Ovary (tissue), 9 donors: ENCODE results near the gene ZCCHC17. TPM values are rescaled to one million over a fixed set of nuclear protein-coding genes. Genes with fewer than 3 reads are reported as not detected.

ENCODE experiments used
- DNase-seq, 5 donors: peaks; one replicate each; pipeline ENCODE4 v3.0.0-alpha.2; 2019 to 2020
- H3K27ac ChIP-seq, 2 donors: fragments of 200-600 bp; one replicate each; pipeline versions ENCODE4 v1.5.1 to v1.8.0; 2019 to 2022
- H3K27me3 ChIP-seq: fragments of 200-600 bp; one replicate; pipeline ENCODE4 v1.8.0; 2022
- H3K36me3 ChIP-seq: fragments of 200-600 bp; sonication (generic); one replicate; pipeline ENCODE4 v1.5.1; 2019
- H3K4me1 ChIP-seq: one replicate; pipeline ENCODE4 v1.8.1; 2013; ENCODE audit warnings: mild to moderate bottlenecking, moderate library complexity; ENCODE audit not compliant: insufficient read depth
- H3K4me3 ChIP-seq: fragments of 200-600 bp; sonication (generic); one replicate; pipeline ENCODE4 v1.5.1; 2017
- H3K9me3 ChIP-seq, 2 donors: fragments of 200-600 bp in 1 of 2; sonication (generic) in 1 of 2; one replicate each; pipeline versions ENCODE4 v1.5.1 to v1.8.1; 2013 to 2019; ENCODE audit warnings: mild to moderate bottlenecking in 1 of 2, moderate library complexity in 1 of 2
- CTCF ChIP-seq, 3 donors: fragments of 450-650 bp in 2 of 3; fragments of 200-600 bp in 1 of 3; IDR thresholded peaks; one replicate each; pipeline versions ENCODE4 v1.5.1 to v1.8.0; 2016 to 2022; ENCODE audit warnings: antibody characterized with exemption in 3 of 3, mild to moderate bottlenecking in 1 of 3
- EP300 ChIP-seq: sonication (generic); formaldehyde crosslinking; IDR thresholded peaks from one replicate; pipeline ENCODE4 v1.6.1; 2017; ENCODE audit warnings: antibody characterized with exemption
- POLR2A ChIP-seq: fragments of 450-650 bp; IDR thresholded peaks from one replicate; pipeline ENCODE4 v1.6.1; 2017; ENCODE audit warnings: antibody characterized with exemption, mild to moderate bottlenecking, moderate library complexity
- WGBS, 3 donors: extraction: QIAGEN DNeasy Blood & Tissue Kit in 1 of 3; methylation state at CpG; one replicate each; pipeline versions ENCODE4 v1.1.5 to v1.1.7; 2013 to 2017; 5-methylcytosine and 5-hydroxymethylcytosine counted together
- intact Hi-C, 4 donors: fragments of 100-400 bp; cut with DNase I; formaldehyde crosslinking; loops; one replicate each; pipeline versions ENCODE4 v1.11.0 to v1.15.1; 2022 to 2023
- polyA plus RNA-seq, 2 donors: library from polyadenylated mRNA; stranded (reverse); fragments of 200-250 nt in 1 of 2; fragments of 350-450 nt in 1 of 2; fragmentation: Illumina TruSeq in 1 of 2; extraction: RNeasy Lipid Tissue Mini Kit (QIAGEN cat#74804) in 1 of 2; gene quantifications; one replicate each; pipeline ENCODE4 v1.2.3, GENCODE V29; 2013 to 2014
- total RNA-seq, 7 donors: library from RNA; depleted of rRNA in 2 of 7; stranded (reverse); fragments of >200 nt in 2 of 7; fragmentation: NEBNext Ultra II Directional in 3 of 7; extraction: Animal tissue kit (Norgen Biotek cat#: 25700) in 3 of 7; gene quantifications; one replicate each; pipeline versions ENCODE4 v1.1.0 to v1.2.4, GENCODE V29; 2016 to 2023
- donor health status: DM: no; HTN: no; CAD: no; lungs with moderate emphysema.
- donor health status: DM: no; HTN: no; CAD: no.
- donor health status: Bipolar disorder and iron deficiency.
- donor health status: DM: yes; HTN: yes; CAD: no.
- donor health status: DM: no; HTN: no; CAD: no.
- donor health status: DM: yes; HTN: yes; CAD: no.

The ZCCHC17 gene
- total and polyA plus RNA-seq, 9 donors: 16.0 to 48.5 (median 23.0) TPM

GRCh38 chr1:31348449-31348848 lies 51.6 kb downstream of the ZCCHC17 start:
- Histone ChIP-seq H3K4me3 (no peak overlapping the region), H3K27ac (no peak overlapping the region), H3K4me1 (no peaks in the 10 kb centered on the region), H3K9me3 (no peaks in the 10 kb centered on the region), H3K27me3 (no peaks in the 10 kb centered on the region), H3K36me3 (no peaks in the 10 kb centered on the region)
- DNase-seq: no peak
- 82 to 98% (median 94%) methylated on average over 1 of the region's 1 CpG for WGBS, 3 donors
- TF ChIP-seq CTCF (IDR thresholded peaks at IDR 0.05) (no peak), EP300 (no peak), POLR2A (no peak)
- intact Hi-C loops: no loop called here

- Histone ChIP-seq H3K27me3 (no peaks in the 10 kb centered on the region), H3K9me3 (no peaks in the 10 kb centered on the region), H3K36me3 (no peaks in the 10 kb centered on the region), H3K4me1 (no peaks in the 10 kb centered on the region), H3K4me3 (no peak overlapping the region), H3K27ac (no peak overlapping the region)
- no peak for DNase-seq
- TF ChIP-seq EP300 (no peak), POLR2A (no peak), CTCF (IDR thresholded peaks at IDR 0.05) (no peak)
- 70 to 82% (median 71%) methylated on average over 3 of the region's 3 CpGs for WGBS, 3 donors
- intact Hi-C loops: no loop called here
Observed at GRCh38 chr1:31354283-31354682, 57.5 kb downstream of the ZCCHC17 start.

- Histone ChIP-seq H3K4me1 (no peaks in the 10 kb centered on the region), H3K9me3 (no peaks in the 10 kb centered on the region), H3K27ac (no peak overlapping the region), H3K4me3 (no peak overlapping the region), H3K27me3 (no peaks in the 10 kb centered on the region), H3K36me3 (no peaks in the 10 kb centered on the region)
- DNase-seq: no peak
- WGBS, 3 donors: 94 to 95% (median 95%) methylated on average over 2 of the region's 2 CpGs
- intact Hi-C loops: no loop called here
- TF ChIP-seq EP300 (no peak), POLR2A (no peak), CTCF (IDR thresholded peaks at IDR 0.05) (no peak)
Observed at GRCh38 chr1:31356427-31356826, 59.6 kb downstream of the ZCCHC17 start.

- H3K4me1 ChIP-seq: no peaks in the 10 kb centered on the region
- TF ChIP-seq CTCF (IDR thresholded peaks at IDR 0.05): no peak
- no peak for TF ChIP-seq POLR2A
- no peak for TF ChIP-seq EP300
- H3K36me3 ChIP-seq: no peaks in the 10 kb centered on the region
- H3K9me3 ChIP-seq: no peaks in the 10 kb centered on the region
- no peaks in the 10 kb centered on the region for H3K27me3 ChIP-seq
- H3K4me3 ChIP-seq: no peak overlapping the region
- no peak overlapping the region for H3K27ac ChIP-seq
- intact Hi-C loops: no loop called here
- no peak for DNase-seq
- WGBS, 3 donors: 97 to 98% (median 98%) methylated on average over 6 of the region's 6 CpGs
Observed at GRCh38 chr1:31361607-31362006, 64.8 kb downstream of the ZCCHC17 start.

GRCh38 chr1:31362032-31362431 lies 65.2 kb downstream of the ZCCHC17 start:
- TF ChIP-seq EP300 (no peak), POLR2A (no peak), CTCF (IDR thresholded peaks at IDR 0.05) (no peak)
- Histone ChIP-seq H3K4me1 (no peaks in the 10 kb centered on the region), H3K27ac (no peak overlapping the region), H3K9me3 (no peaks in the 10 kb centered on the region), H3K27me3 (no peaks in the 10 kb centered on the region), H3K36me3 (no peaks in the 10 kb centered on the region), H3K4me3 (no peak overlapping the region)
- intact Hi-C loops: no loop called here
- no peak for DNase-seq
- WGBS, 3 donors: 85 to 92% (median 90%) methylated on average over 3 of the region's 3 CpGs
